ENCODE data around the gene BCL3.
A peak's percentile ranks its signal among the peaks of the same experiment; 100 is the strongest.
"Not testable (repeated sequence)": the region's sequence is repeated elsewhere in the genome, so short reads cannot be mapped to it uniquely, and the experiment has no call there.

Gene BCL3

DNA sequence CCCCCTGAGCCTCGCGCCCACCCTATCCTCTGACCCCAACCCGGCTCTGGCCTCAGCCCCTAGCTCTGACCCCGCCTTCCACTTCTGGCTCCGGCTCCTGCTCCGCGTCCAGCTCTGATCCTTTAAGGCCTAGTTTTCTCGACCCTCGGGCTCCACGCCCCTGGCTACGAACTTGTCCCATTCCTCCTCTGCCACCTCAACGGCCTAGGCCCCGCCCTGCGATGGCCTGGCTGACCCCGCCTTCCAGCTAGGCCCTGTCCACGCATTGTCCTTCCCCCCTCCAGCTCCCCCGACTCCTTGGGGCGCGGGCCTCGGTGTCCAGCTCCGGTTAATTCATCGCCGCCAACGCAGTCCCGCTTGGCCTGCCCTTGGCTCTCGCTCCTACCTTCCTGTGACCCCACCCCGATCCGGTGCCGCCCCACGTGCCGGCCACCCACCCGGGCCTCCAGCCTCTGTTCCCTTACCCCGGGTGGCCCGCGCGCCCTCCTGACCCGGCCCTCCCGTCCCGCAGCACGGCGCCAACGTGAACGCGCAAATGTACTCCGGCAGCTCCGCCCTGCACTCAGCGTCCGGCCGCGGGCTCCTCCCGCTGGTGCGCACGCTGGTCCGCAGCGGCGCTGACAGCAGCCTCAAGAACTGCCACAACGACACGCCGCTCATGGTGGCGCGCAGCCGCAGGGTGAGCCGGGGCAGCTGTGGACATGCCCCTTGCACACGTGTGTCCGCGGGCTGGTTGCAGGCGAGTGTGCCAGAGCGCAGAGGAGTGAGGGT lies 9.4 kb downstream of the BCL3 start:
- DNase-seq (ENCODE audit: low spot score) = no peak

- no peak for DNase-seq (ENCODE audit: low spot score)
Observed at GRCh38 chr19:44758596-44758995, 10.1 kb downstream of the BCL3 start.

DNA sequence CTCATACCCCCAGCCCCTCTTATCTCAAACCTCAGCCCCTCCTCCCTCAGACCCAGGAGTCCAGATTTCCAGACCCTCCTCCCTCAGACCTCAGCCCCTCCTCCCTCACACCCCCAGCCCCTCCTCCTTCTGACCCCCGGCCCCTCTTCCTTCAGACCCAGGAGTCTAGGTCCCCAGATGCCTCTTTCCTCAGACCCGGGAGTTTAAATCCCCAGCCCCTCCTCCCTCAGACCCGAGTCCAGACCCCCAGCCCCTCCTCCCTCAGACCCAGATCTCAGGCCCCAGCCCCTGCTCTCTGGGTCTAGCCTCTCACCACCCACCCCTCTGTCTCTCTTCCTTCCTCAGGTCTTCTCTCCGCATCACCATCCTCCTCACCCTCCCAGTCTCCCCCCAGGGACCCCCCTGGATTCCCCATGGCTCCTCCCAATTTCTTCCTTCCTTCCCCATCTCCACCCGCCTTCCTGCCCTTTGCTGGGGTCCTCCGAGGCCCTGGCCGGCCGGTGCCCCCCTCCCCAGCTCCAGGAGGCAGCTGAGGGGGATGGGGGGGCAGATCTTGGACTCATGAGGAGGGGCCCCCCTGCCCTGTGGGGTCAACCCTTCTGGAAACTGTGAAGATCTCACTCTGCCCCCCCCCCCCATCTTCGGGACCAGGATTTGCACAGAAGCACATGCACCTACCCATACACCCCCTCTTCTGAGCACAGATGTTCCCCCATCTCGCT lies 10.7 kb downstream of the BCL3 start:
- DNase-seq (ENCODE audit: low spot score) = no peak

DNA sequence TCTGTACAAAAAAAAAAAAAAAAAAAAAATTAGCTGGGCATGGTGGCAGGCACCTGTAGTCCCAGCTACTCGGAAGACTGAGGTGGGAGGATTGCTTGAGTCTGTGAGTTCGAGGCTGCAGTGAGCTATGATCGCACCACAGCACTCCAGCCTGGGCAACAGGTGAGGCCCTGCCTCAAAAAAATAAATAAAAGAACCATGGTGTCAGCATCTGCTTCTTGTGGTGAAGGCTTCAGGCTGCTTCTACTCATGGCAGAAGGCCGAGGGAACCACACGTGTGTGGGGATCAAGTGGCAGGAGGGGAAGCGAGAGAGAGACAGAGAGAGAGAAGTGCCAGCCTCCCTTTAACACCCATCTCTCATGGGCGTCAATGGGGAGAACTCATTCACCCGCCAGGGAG lies 13.5 kb downstream of the BCL3 start:
- DNase-seq (ENCODE audit: low spot score) = no peak

GRCh38 chr19:44765033-44765948 lies 16.8 kb downstream of the BCL3 start:
- DNase-seq (ENCODE audit: low spot score) = no peak

DNA sequence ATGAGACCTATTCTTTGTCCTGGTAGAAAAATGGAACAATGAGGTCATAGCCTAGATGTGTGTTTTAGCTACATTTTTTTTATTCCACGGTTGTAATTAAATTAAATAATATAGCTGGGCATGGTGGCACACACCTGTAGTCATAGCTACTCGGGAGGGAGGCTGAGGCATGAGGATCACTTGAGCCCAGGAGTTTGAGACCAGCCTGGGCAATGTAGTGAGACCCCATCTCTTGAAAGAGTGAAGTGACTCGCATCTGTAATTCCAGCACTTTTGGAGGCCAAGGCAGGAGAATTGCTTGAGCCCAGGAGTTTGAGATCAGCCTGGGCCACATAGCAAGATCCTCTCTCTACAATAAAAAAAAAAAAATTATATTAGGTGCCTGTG lies 17.4 kb downstream of the BCL3 start:
- no peak for DNase-seq (ENCODE audit: low spot score)

- DNase-seq (ENCODE audit: low spot score) = no peak
Observed at GRCh38 chr19:44767295-44768180, 19.0 kb downstream of the BCL3 start.

GRCh38 chr19:44770550-44771257 lies 22.2 kb downstream of the BCL3 start:
- peak; percentile 95 for DNase-seq (ENCODE audit: low spot score)

DNA sequence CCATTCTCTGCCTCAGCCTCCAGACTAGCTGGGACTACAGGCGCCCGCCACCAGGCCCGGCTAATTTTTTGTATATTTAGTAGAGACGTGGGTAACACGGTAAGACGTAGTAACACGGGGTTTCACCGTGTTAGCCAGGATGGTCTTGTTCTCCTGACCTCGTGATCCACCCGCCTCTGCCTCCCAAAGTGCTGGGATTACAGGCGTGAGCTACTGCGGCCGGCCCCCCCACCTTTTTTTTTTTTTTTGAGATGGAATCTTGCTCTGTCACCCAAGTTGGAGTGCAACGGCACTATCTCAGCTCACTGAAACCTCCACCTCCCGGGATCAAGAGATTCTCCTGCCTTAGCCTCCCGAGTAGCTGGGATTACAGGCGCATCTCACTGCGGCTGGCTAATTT lies 23.6 kb downstream of the BCL3 start:
- not testable (repeated sequence) for DNase-seq (ENCODE audit: low spot score)

DNA sequence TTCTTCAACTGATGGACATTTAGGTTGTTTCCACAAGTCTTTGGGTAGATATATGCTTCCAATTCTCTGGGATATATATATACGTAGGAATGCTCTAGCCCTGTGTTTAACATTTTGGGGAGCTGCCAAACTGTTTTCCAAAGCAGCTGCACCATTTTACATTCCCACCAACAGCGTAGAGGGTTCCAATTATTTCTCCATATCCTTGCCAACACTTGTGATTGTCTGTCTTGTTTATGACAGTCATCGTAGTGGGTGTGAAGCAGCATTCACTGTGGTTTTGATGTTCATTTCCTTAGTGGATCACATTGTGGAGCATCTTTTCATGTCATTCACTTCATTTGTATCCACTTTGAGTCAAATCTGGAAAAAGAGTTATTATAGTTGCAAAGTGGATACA lies 24.5 kb downstream of the BCL3 start:
- no peak for DNase-seq (ENCODE audit: low spot score)

- DNase-seq (ENCODE audit: low spot score) = no peak
Observed at GRCh38 chr19:44775676-44776240, 27.2 kb downstream of the BCL3 start.

GRCh38 chr19:44776402-44777096 lies 28.0 kb downstream of the BCL3 start:
- peak; percentile 22 for DNase-seq (ENCODE audit: low spot score)

DNA sequence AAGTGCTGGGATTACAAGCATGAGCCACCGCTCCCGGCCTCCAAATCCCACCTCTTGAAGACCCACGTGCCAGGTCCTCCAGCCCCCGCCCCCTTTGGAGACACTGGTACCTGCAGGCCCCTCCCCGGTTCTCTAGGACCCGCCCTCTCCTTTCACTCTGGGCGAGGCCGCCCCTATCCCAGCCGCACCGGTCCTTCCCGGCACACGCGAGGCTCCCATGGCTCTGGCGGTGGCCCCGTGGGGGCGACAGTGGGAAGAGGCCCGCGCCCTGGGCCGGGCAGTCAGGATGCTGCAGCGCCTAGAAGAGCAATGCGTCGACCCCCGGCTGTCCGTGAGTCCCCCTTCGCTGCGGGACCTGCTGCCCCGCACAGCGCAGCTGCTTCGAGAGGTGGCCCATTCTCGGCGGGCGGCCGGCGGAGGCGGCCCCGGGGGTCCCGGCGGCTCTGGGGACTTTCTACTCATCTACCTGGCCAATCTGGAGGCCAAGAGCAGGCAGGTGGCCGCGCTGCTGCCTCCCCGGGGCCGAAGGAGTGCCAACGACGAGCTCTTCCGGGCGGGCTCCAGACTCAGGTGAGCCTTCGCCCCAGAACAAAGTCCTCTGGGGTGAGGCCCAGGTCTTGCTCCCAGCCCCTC lies 29.3 kb downstream of the BCL3 start, which contains the start of gene CBLC:
Gene CBLC (plus strand): TSS at position 176 of the 633 bp plus-strand sequence. CDS start 42 bp downstream, at position 218.
- DNase-seq (ENCODE audit: low spot score) = peak; percentile 90

- no peak for DNase-seq (ENCODE audit: low spot score)
Observed at GRCh38 chr19:44779150-44779549, 30.6 kb downstream of the BCL3 start.

DNA sequence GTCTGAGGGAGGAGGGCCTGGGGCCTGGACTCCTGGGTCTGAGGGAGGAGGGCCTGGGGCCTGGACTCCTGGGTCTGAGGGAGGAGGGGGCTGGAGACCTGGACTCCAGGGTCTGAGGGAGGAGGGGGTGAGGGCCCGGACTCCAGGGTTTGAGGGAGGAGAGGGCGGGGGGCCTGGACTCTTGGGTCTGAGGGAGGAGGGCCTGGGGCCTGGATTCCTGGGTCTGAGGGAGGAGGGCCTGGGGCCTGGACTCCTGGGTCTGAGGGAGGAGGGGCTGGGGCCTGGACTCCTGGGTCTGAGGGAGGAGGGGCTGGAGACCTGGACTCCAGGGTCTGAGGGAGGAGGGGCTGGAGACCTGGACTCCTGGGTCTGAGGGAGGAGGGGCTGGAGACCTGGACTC lies 33.2 kb downstream of the BCL3 start:
- DNase-seq (ENCODE audit: low spot score) = not testable (repeated sequence)

DNA sequence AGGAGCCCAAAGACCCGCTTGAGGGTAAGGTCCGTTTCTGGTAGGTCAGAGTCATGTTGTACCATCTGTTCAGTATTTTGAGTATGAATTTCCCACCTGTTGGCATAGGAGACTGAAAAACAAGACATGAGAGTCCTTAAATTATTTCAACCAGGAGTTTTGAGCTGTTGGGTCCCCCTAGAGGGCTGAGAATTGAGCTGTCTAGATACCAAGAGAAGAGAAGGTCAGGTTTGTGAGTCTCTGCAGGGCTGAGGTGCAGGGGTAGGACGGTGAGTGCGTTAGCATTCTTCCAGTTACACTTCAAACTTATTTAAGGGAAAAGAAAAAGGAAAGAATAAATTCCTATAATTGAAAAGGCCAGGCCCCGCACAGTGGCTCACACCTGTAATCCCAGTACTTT lies 34.2 kb downstream of the BCL3 start:
- no peak for DNase-seq (ENCODE audit: low spot score)

- no peak for DNase-seq (ENCODE audit: low spot score)
Observed at GRCh38 chr19:44783545-44783944, 35.0 kb downstream of the BCL3 start.

DNA sequence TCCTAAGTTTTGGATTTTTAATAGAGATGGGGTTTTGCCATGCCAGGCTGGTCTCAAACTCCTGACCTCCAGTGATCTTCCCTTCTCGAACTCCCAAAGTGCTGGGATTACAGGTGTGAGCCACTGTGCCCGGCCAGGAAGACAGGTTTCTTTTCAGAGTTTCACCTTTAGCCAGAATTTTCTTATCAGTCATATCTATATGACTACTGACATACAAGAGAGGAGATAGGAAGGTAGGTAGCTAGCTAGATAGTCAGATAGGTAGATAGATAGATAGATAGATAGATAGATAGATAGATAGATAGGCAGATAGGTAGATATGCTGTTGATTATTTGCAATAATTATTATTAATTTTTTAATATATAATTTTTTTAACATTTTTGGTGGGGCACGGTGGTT lies 36.8 kb downstream of the BCL3 start:
- DNase-seq (ENCODE audit: low spot score) = no peak

- DNase-seq (ENCODE audit: low spot score) = no peak
Observed at GRCh38 chr19:44785993-44786392, 37.5 kb downstream of the BCL3 start.

Measured in kidney tubule cell (primary cell).